HG03060 (cell line): ENCODE results near the gene STXBP4.

ENCODE experiments used
- ATAC-seq: cut with Tn5 transposase; IDR thresholded peaks from one replicate; pipeline ENCODE4 v1.9.1; 2021; ENCODE audit warnings: low read depth, moderate number of reproducible peaks; ENCODE audit not compliant: unreplicated experiment

The STXBP4 gene

GRCh38 chr17:54969658-54970572 lies 1.4 kb downstream of the STXBP4 start:
- ATAC-seq: no peak

GRCh38 chr17:54971147-54971546 lies 2.6 kb downstream of the STXBP4 start:
- ATAC-seq: no peak

GRCh38 chr17:54971901-54972300 lies 3.3 kb downstream of the STXBP4 start:
- no peak for ATAC-seq

GRCh38 chr17:54972406-54973138 lies 4.0 kb downstream of the STXBP4 start:
- no peak for ATAC-seq

- ATAC-seq: no peak
Measured at GRCh38 chr17:54974759-54975158, 6.2 kb downstream of the STXBP4 start.

GRCh38 chr17:54976316-54976715 lies 7.8 kb downstream of the STXBP4 start:
- no peak for ATAC-seq

- ATAC-seq: no peak
Measured at GRCh38 chr17:54977744-54978143, 9.2 kb downstream of the STXBP4 start.

GRCh38 chr17:54979657-54980056 lies 11.1 kb downstream of the STXBP4 start:
- ATAC-seq: no peak

- no peak for ATAC-seq
Measured at GRCh38 chr17:54980375-54980774, 11.8 kb downstream of the STXBP4 start.

GRCh38 chr17:54982399-54982798 lies 13.8 kb downstream of the STXBP4 start:
- no peak for ATAC-seq

- ATAC-seq: no peak
Measured at GRCh38 chr17:54983260-54983659, 14.7 kb downstream of the STXBP4 start.

GRCh38 chr17:54985476-54985875 lies 16.9 kb downstream of the STXBP4 start:
- ATAC-seq: no peak

GRCh38 chr17:54990118-54990517 lies 21.6 kb downstream of the STXBP4 start:
- no peak for ATAC-seq

- ATAC-seq: no peak
Measured at GRCh38 chr17:54991567-54991966, 23.0 kb downstream of the STXBP4 start.

GRCh38 chr17:54992797-54993639 lies 24.5 kb downstream of the STXBP4 start:
- ATAC-seq: no peak

- ATAC-seq: no peak
Measured at GRCh38 chr17:54996441-54996840, 27.9 kb downstream of the STXBP4 start.

- no peak for ATAC-seq
Measured at GRCh38 chr17:55002458-55002857, 33.9 kb downstream of the STXBP4 start.

GRCh38 chr17:55004484-55004883 lies 35.9 kb downstream of the STXBP4 start:
- no peak for ATAC-seq

GRCh38 chr17:55005520-55005919 lies 37.0 kb downstream of the STXBP4 start:
- no peak for ATAC-seq

GRCh38 chr17:55023626-55024025 lies 55.1 kb downstream of the STXBP4 start:
- no peak for ATAC-seq

GRCh38 chr17:55037828-55038227 lies 69.3 kb downstream of the STXBP4 start:
- no peak for ATAC-seq
